Keratinocyte (primary cell): ENCODE data around the gene IFI30. TPM values are rescaled to one million over a fixed set of nuclear protein-coding genes. Genes with fewer than 3 reads are reported as not detected.

Source experiments
- DNase-seq: peaks from one replicate; pipeline ENCODE4 v3.0.0-alpha.2; 2011; ENCODE audit warnings: low read depth, missing footprints, low spot score
- FAIRE-seq: peaks from 2 replicates; lab custom pipeline; 2011; peaks lifted over from hg19 to GRCh38; lab: Jason Lieb, UNC
- H2AFZ ChIP-seq: 2 replicates; pipeline ENCODE4 v1.6.0; 2012; ENCODE audit warnings: low read length, control low read depth, inconsistent platforms; ENCODE audit not compliant: control insufficient read depth
- H3K27ac ChIP-seq: 2 replicates; pipeline ENCODE4 v1.5.1; 2011; ENCODE audit warnings: low read length; ENCODE audit not compliant: control insufficient read depth, insufficient read depth
- H3K27me3 ChIP-seq: 3 replicates; pipeline ENCODE4 v1.6.0; 2011; ENCODE audit warnings: low read length; ENCODE audit not compliant: control insufficient read depth, insufficient read depth; ENCODE audit errors: extremely low read depth
- H3K36me3 ChIP-seq, 2 experiments: 2 replicates in 1 of 2; 3 replicates in 1 of 2; pipeline ENCODE4 v1.5.1; 2011; ENCODE audit warnings: low read length in 2 of 2, mild to moderate bottlenecking in 1 of 2; ENCODE audit not compliant: control insufficient read depth in 2 of 2, insufficient read depth in 2 of 2; ENCODE audit errors: extremely low read depth in 1 of 2
- H3K4me1 ChIP-seq: 3 replicates; pipeline ENCODE4 v1.5.1; 2011; ENCODE audit warnings: low read length; ENCODE audit not compliant: control insufficient read depth, insufficient read depth; ENCODE audit errors: extremely low read depth
- H3K4me2 ChIP-seq: 3 replicates; pipeline ENCODE4 v1.6.0; 2011; ENCODE audit warnings: low read depth, low read length; ENCODE audit not compliant: control insufficient read depth, insufficient read depth; ENCODE audit errors: extremely low read depth
- H3K4me3 ChIP-seq, 3 experiments: fragments of 200-600 bp in 1 of 3; sonication (generic) in 1 of 3; 2 replicates in 2 of 3; 3 replicates in 1 of 3; pipeline ENCODE4 v1.5.1; 2011 to 2016; ENCODE audit warnings: low read length in 3 of 3, mild to moderate bottlenecking in 3 of 3, control low read depth in 2 of 3, inconsistent platforms in 1 of 3, low read depth in 1 of 3, mixed read lengths in 1 of 3, mixed run types in 1 of 3, moderate library complexity in 1 of 3; ENCODE audit not compliant: control insufficient read depth in 2 of 3, insufficient read depth in 2 of 3; ENCODE audit errors: extremely low read depth in 1 of 3
- H3K79me2 ChIP-seq: 2 replicates; pipeline ENCODE4 v1.6.0; 2012; ENCODE audit warnings: low read length; ENCODE audit not compliant: control insufficient read depth, insufficient read depth
- H3K9ac ChIP-seq: 3 replicates; pipeline ENCODE4 v1.6.0; 2011; ENCODE audit warnings: low read length; ENCODE audit not compliant: control insufficient read depth, insufficient read depth; ENCODE audit errors: extremely low read depth
- H3K9me1 ChIP-seq: 3 replicates; pipeline ENCODE4 v1.6.0; 2011; ENCODE audit warnings: low read length; ENCODE audit not compliant: control insufficient read depth, insufficient read depth; ENCODE audit errors: extremely low read depth
- H3K9me3 ChIP-seq: 2 replicates; pipeline ENCODE4 v1.5.1; 2012; ENCODE audit warnings: low read depth, low read length; ENCODE audit not compliant: control insufficient read depth
- H4K20me1 ChIP-seq: 3 replicates; pipeline ENCODE4 v1.6.0; 2011; ENCODE audit warnings: low read length; ENCODE audit not compliant: control insufficient read depth, insufficient read depth; ENCODE audit errors: extremely low read depth
- EZH2 ChIP-seq: IDR thresholded peaks from one replicate; pipeline ENCODE4 v1.6.1; 2012; ENCODE audit warnings: inconsistent platforms, mild to moderate bottlenecking, low read length, moderate library complexity
- dilution Hi-C: fragments of 300-500 bp; cut with MboI; formaldehyde crosslinking; loops from one replicate; pipeline ENCODE4 v1.7.0; 2020; ENCODE audit warnings: low sequenced_read_pairs; ENCODE audit not compliant: extremely low pct_ligation_motif_present
- polyA plus RNA-seq, 5 experiments: library from polyadenylated mRNA; depleted of rRNA in 3 of 5; stranded (reverse) in 3 of 5; stranded (forward) in 1 of 5; unstranded in 1 of 5; fragments of >200 nt; gene quantifications; 1 replicate in 1 of 5; 2 replicates in 3 of 5; 3 replicates in 1 of 5; pipeline versions ENCODE4 v1.2.1 to v1.2.3, GENCODE V29; 2011 to 2012; ENCODE audit warnings: missing spikeins in 2 of 5, low read depth in 1 of 5, low replicate concordance in 1 of 5
- TF ChIP-seq, protein P1 (sequence below), 3 experiments: IDR thresholded peaks in 1 of 3; conservative IDR thresholded peaks in 1 of 3; optimal IDR thresholded peaks in 1 of 3; 2 replicates in 2 of 3; 3 replicates in 1 of 3; pipeline versions ENCODE3 to v1.5.1; 2011; ENCODE audit warnings: low read length in 3 of 3, mild to moderate bottlenecking in 3 of 3, moderate library complexity in 2 of 3, control low read depth in 1 of 3, inconsistent platforms in 1 of 3; ENCODE audit not compliant: insufficient read depth in 2 of 3; ENCODE audit errors: extremely low read depth in 1 of 3

The IFI30 gene
- polyA plus RNA-seq, 1 donor (not counting 4 experiments of a cell fraction or from before 2014, with no cell fraction given), result 31.3 TPM

DNA sequence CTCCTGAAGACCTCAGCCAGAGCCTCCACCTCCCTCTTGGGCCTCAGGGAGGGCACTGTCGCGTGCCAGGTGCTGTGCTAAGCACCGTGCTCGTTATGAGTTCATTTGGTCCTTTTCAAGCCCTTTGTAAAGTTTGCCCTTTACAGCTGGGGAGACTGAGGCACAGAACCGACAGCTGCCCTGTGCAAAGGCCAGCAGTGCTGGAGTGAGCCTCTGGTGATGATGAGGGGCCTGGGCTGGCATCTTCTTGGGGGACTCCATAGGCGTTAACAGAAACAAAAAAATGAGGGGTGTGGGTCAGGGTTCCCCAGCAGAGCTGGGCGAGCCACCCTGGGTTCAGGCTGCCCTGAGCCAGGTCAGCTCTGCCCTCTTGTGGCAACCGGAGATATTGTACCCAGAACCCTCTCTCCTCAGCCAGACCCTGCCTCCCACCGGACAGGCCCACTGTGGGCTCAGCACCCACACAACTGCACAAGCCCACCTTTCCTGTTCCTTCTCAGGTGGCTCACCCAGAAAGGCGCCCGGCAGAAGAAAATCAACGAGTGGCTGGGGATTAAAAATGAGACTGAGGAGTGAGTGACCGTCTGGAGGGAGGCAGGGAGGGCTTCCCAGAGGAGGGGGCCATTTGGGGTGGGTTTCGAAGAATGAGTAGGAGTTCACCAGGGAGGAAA is 5.5 kb upstream of the IFI30 start:
- Histone ChIP-seq H3K27ac (no peak overlapping the region), H3K4me3 (no peak overlapping the region), H3K4me2 (no peak overlapping the region), H3K4me1 (no peaks in the 10 kb centered on the region), H3K27me3 (no peaks in the 10 kb centered on the region), H2AFZ (no peak overlapping the region), H3K79me2 (no peaks in the 10 kb centered on the region), H3K9me3 (no peaks in the 10 kb centered on the region), H4K20me1 (peaks cover 4% of the 10 kb centered on the region), H3K9me1 (no peaks in the 10 kb centered on the region), H3K9ac (no peak overlapping the region), H3K36me3 (peaks cover 33 to 34% of the 10 kb centered on the region in 2 experiments)
- FAIRE-seq (no peak), DNase-seq (no peak)
- TF ChIP-seq, protein P1, sequence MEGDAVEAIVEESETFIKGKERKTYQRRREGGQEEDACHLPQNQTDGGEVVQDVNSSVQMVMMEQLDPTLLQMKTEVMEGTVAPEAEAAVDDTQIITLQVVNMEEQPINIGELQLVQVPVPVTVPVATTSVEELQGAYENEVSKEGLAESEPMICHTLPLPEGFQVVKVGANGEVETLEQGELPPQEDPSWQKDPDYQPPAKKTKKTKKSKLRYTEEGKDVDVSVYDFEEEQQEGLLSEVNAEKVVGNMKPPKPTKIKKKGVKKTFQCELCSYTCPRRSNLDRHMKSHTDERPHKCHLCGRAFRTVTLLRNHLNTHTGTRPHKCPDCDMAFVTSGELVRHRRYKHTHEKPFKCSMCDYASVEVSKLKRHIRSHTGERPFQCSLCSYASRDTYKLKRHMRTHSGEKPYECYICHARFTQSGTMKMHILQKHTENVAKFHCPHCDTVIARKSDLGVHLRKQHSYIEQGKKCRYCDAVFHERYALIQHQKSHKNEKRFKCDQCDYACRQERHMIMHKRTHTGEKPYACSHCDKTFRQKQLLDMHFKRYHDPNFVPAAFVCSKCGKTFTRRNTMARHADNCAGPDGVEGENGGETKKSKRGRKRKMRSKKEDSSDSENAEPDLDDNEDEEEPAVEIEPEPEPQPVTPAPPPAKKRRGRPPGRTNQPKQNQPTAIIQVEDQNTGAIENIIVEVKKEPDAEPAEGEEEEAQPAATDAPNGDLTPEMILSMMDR (optimal IDR thresholded peaks at IDR 0.05 in 1 of 3, IDR thresholded peaks at IDR 0.05 in 1 of 3, conservative IDR thresholded peaks at IDR 0.05 in 1 of 3; ENCODE audit: extremely low read depth in 1 of 3, insufficient read depth in 2 of 3, low read length in 3 of 3), result peak; percentile 72 to 87 (median 82)
- no peak for TF ChIP-seq EZH2
- dilution Hi-C loops, result no loop called here

DNA sequence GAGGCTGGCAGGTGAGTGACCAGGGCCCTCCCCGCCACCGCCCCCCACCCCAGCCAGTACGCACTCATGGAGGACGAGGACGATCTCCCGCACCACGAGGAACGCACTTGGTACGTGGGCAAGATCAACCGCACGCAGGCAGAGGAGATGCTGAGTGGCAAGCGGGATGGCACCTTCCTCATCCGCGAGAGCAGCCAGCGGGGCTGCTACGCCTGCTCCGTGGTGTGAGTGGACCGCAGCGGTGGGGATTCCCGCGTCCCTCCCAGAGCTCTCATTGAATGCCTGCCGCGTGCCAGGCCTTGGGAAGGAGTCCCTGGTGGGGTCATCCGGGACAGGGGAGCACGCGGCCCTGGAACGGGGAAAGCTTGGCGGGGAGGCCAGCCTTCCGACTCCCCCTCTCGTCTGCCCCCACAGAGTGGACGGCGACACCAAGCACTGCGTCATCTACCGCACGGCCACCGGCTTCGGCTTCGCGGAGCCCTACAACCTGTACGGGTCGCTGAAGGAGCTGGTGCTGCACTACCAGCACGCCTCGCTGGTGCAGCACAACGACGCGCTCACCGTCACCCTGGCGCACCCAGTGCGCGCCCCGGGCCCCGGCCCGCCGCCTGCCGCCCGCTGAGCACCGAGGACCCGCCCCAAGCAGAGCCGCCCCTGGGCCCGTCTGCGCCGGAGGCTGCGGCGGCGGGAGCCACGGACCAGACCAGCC is 4.8 kb upstream of the IFI30 start:
- no peak overlapping the region for H3K4me3 ChIP-seq
- H3K27ac ChIP-seq, result no peak overlapping the region
- H3K9ac ChIP-seq, result no peak overlapping the region
- H3K4me2 ChIP-seq, result no peak overlapping the region
- no peaks in the 10 kb centered on the region for H3K79me2 ChIP-seq
- H2AFZ ChIP-seq, result no peak overlapping the region
- peaks cover 4% of the 10 kb centered on the region for H4K20me1 ChIP-seq
- H3K4me1 ChIP-seq, result no peaks in the 10 kb centered on the region
- DNase-seq (no peak), FAIRE-seq (no peak)
- H3K9me3 ChIP-seq, result no peaks in the 10 kb centered on the region
- H3K9me1 ChIP-seq, result no peaks in the 10 kb centered on the region
- H3K36me3 ChIP-seq, result peaks cover 27 to 28% of the 10 kb centered on the region in 2 experiments
- H3K27me3 ChIP-seq, result no peaks in the 10 kb centered on the region
- dilution Hi-C loops, result no loop called here
- TF ChIP-seq, protein P1 (optimal IDR thresholded peaks at IDR 0.05 in 1 of 3, IDR thresholded peaks at IDR 0.05 in 1 of 3, conservative IDR thresholded peaks at IDR 0.05 in 1 of 3; ENCODE audit: extremely low read depth in 1 of 3, insufficient read depth in 2 of 3, low read length in 3 of 3), result no peak
- TF ChIP-seq EZH2, result no peak
